HEK293 (cell line): ENCODE results near the gene CRTAP.
A peak's percentile ranks its signal among the peaks of the same experiment; 100 is the strongest.

Experiments
- CTCF ChIA-PET: fragments of 350-600 bp; formaldehyde crosslinking; extraction: SDS; loops from one replicate; lab custom pipeline; 2021; ENCODE audit warnings: antibody characterized with exemption; lab: Yijun Ruan, JAX
- POLR2A ChIA-PET: fragments of 300-600 bp; formaldehyde crosslinking; extraction: SDS; loops from one replicate; lab custom pipeline; 2020; ENCODE audit warnings: antibody characterized with exemption, inconsistent platforms; lab: Yijun Ruan, JAX
- H3K27ac ChIP-seq: fragments of 200-500 bp; sonication (Bioruptor generic); 2 replicates; pipeline ENCODE4 v1.5.1; 2014; ENCODE audit warnings: low read depth, low read length, control low read depth, inconsistent platforms; ENCODE audit errors: extremely low read depth
- H3K36me3 ChIP-seq, 2 experiments: fragments of 200-500 bp in 1 of 2; sonication (Bioruptor generic) in 1 of 2; 1 replicate in 1 of 2; 2 replicates in 1 of 2; pipeline ENCODE4 v1.5.1; 2014 to 2017; ENCODE audit warnings: inconsistent platforms in 2 of 2, low read length in 2 of 2; ENCODE audit not compliant: control insufficient read depth in 2 of 2, insufficient read depth in 1 of 2
- H3K4me1 ChIP-seq: fragments of 200-500 bp; sonication (Bioruptor generic); 2 replicates; pipeline ENCODE4 v1.5.1; 2014; ENCODE audit warnings: mild to moderate bottlenecking, low read length, inconsistent platforms; ENCODE audit not compliant: control insufficient read depth, insufficient read depth
- H3K4me3 ChIP-seq: 2 replicates; pipeline ENCODE4 v1.5.1; 2011; ENCODE audit warnings: low read depth, mild to moderate bottlenecking, control low read depth, low read length, moderate library complexity
- H3K9me3 ChIP-seq: fragments of 200-500 bp; sonication (Bioruptor generic); 2 replicates; pipeline ENCODE4 v1.5.1; 2014; ENCODE audit warnings: low read depth, low read length, inconsistent platforms; ENCODE audit not compliant: control insufficient read depth, insufficient read depth
- EGR2 ChIP-seq: fragments of 450-650 bp; formaldehyde crosslinking; IDR thresholded peaks from 2 replicates; pipeline ENCODE4 v1.5.1; 2016; ENCODE audit warnings: low read depth, missing biosample characterization, missing genetic modification characterization
- HOXD13 ChIP-seq: sonication (generic); formaldehyde crosslinking; IDR thresholded peaks from 2 replicates; pipeline ENCODE4 v1.8.0; 2022; ENCODE audit warnings: missing genetic modification reagents, borderline replicate concordance
- IKZF3 ChIP-seq: fragments of 450-650 bp; IDR thresholded peaks from 2 replicates; pipeline ENCODE4 v1.5.0; 2018; ENCODE audit warnings: missing biosample characterization, mild to moderate bottlenecking, missing genetic modification characterization, moderate library complexity
- KLF8 ChIP-seq: fragments of 450-650 bp; formaldehyde crosslinking; IDR thresholded peaks from 2 replicates; pipeline ENCODE4 v1.5.1; 2016; ENCODE audit warnings: missing biosample characterization, missing genetic modification characterization
- REPIN1 ChIP-seq: fragments of 450-650 bp; formaldehyde crosslinking; IDR thresholded peaks from 2 replicates; pipeline ENCODE4 v1.5.1; 2017; ENCODE audit warnings: missing biosample characterization, missing genetic modification characterization, low read depth
- SP3 ChIP-seq: fragments of 450-650 bp; formaldehyde crosslinking; IDR thresholded peaks from 2 replicates; pipeline ENCODE4 v1.5.1; 2016; ENCODE audit warnings: missing biosample characterization, missing genetic modification characterization
- ZBTB17 ChIP-seq: fragments of 450-650 bp; formaldehyde crosslinking; IDR thresholded peaks from 2 replicates; pipeline ENCODE4 v1.5.1; 2016; ENCODE audit warnings: missing biosample characterization, missing genetic modification characterization
- ZFP41 ChIP-seq: fragments of 450-650 bp; formaldehyde crosslinking; IDR thresholded peaks from 2 replicates; pipeline ENCODE4 v1.5.1; 2016; ENCODE audit warnings: missing biosample characterization, missing genetic modification characterization, borderline replicate concordance
- ZNF184 ChIP-seq: fragments of 450-650 bp; IDR thresholded peaks from 2 replicates; pipeline ENCODE4 v1.5.1; 2018; ENCODE audit warnings: missing biosample characterization, mild to moderate bottlenecking, missing genetic modification characterization
- ZNF202 ChIP-seq: fragments of 450-650 bp; formaldehyde crosslinking; IDR thresholded peaks from 2 replicates; pipeline ENCODE4 v1.5.1; 2016; ENCODE audit warnings: missing biosample characterization, missing genetic modification characterization, borderline replicate concordance
- ZNF214 ChIP-seq: fragments of 450-650 bp; formaldehyde crosslinking; IDR thresholded peaks from 2 replicates; pipeline ENCODE4 v1.5.1; 2017; ENCODE audit warnings: missing biosample characterization, mild to moderate bottlenecking, missing genetic modification characterization, borderline replicate concordance
- ZNF292 ChIP-seq: fragments of 450-650 bp; formaldehyde crosslinking; IDR thresholded peaks from 2 replicates; pipeline ENCODE4 v1.5.1; 2016; ENCODE audit warnings: low read depth, missing biosample characterization, missing genetic modification characterization, borderline replicate concordance
- ZNF302 ChIP-seq: fragments of 450-650 bp; formaldehyde crosslinking; IDR thresholded peaks from 2 replicates; pipeline ENCODE4 v1.5.1; 2016; ENCODE audit warnings: missing biosample characterization, missing genetic modification characterization, low read depth
- ZNF366 ChIP-seq: fragments of 450-650 bp; formaldehyde crosslinking; conservative IDR thresholded peaks from 2 replicates; pipeline ENCODE4 v1.5.1; 2016; ENCODE audit warnings: missing biosample characterization, missing genetic modification characterization
- ZNF404 ChIP-seq: fragments of 450-650 bp; formaldehyde crosslinking; IDR thresholded peaks from 2 replicates; pipeline ENCODE4 v1.5.1; 2017; ENCODE audit warnings: missing biosample characterization, missing genetic modification characterization
- ZNF433 ChIP-seq: fragments of 450-650 bp; formaldehyde crosslinking; IDR thresholded peaks from 2 replicates; pipeline ENCODE4 v1.5.1; 2016; ENCODE audit warnings: missing biosample characterization, missing genetic modification characterization, low read depth
- ZNF473 ChIP-seq: fragments of 450-650 bp; formaldehyde crosslinking; IDR thresholded peaks from 2 replicates; pipeline ENCODE4 v1.5.1; 2017; ENCODE audit warnings: missing biosample characterization, missing genetic modification characterization
- ZNF48 ChIP-seq: fragments of 450-650 bp; formaldehyde crosslinking; IDR thresholded peaks from 2 replicates; pipeline ENCODE4 v1.5.1; 2016; ENCODE audit warnings: missing biosample characterization, missing genetic modification characterization
- ZNF654 ChIP-seq: fragments of 450-650 bp; formaldehyde crosslinking; IDR thresholded peaks from 2 replicates; pipeline ENCODE4 v1.5.1; 2016; ENCODE audit warnings: low read depth, missing biosample characterization, missing genetic modification characterization
- TF ChIP-seq, protein P1 (sequence below): fragments of 450-650 bp; formaldehyde crosslinking; IDR thresholded peaks from 2 replicates; pipeline ENCODE4 v1.5.1; 2017; ENCODE audit warnings: missing biosample characterization, missing genetic modification characterization
- TF ChIP-seq, protein P2 (sequence below): fragments of 450-650 bp; formaldehyde crosslinking; IDR thresholded peaks from 2 replicates; pipeline ENCODE4 v1.5.1; 2016; ENCODE audit warnings: missing biosample characterization, missing genetic modification characterization
- TF ChIP-seq, protein P3 (sequence below): fragments of 450-650 bp; formaldehyde crosslinking; IDR thresholded peaks from 2 replicates; pipeline ENCODE4 v1.5.1; 2016; ENCODE audit warnings: missing biosample characterization, missing genetic modification characterization, low read depth
- TF ChIP-seq, protein P4 (sequence below): fragments of 450-650 bp; formaldehyde crosslinking; IDR thresholded peaks from 2 replicates; pipeline ENCODE4 v1.5.1; 2016; ENCODE audit warnings: missing biosample characterization, missing genetic modification characterization
- TF ChIP-seq, protein P5 (sequence below): fragments of 450-650 bp; formaldehyde crosslinking; IDR thresholded peaks from 2 replicates; pipeline ENCODE4 v1.5.1; 2016; ENCODE audit warnings: missing biosample characterization, missing genetic modification characterization

CRTAP gene

DNA sequence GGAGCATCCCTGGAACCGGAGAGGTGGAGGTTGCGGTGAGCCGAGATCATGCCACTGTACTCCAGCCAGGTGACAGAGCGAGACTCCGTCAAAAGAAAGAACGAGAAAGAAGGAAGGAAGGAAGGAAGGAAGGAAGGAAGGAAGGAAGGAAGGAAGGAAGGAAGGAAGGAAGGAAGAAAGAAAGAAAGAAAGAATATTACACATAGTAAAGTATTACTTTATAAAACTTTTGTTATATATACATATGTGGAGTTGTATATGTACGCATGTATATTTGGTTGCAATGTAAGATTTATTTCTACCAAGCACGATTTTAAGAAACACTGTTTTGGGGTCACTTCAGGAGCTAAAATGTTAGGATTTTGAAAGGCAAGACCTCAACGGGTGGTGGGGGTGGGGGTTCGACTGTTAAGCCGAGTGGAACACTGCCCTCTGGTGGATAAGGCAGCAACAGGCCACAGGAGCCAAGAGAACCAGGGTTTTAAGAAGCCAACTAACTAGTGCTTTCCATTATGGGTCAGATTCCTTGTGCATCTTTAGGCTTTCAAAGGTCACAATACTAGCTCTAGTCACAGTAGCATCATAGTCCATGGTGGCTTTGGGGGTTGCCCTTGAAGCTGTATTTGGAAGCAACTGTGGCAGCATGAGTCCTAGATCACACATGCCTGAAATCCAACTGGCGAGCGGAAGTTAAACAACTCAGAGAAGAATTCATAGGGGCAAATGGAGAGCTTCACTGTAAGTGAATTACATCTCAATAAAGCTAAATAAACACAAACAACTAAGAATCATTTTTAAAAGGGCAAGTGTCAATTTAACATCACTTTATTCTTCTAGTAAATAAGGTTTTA lies 39.4 kb upstream of the CRTAP start:
- CTCF ChIA-PET = interaction anchor here (0.6 to 3.1 kb wide), 32 partner anchors 8 to 798 kb away, joined by 3 to 60 read pairs (median 4); partner anchors contain the start of gene CCR4
- Histone ChIP-seq H3K27ac (no peak overlapping the region), H3K4me3 (no peak overlapping the region), H3K4me1 (peaks cover 5% of the 10 kb centered on the region; the same call in 1 of the 2 replicates), H3K36me3 (no peaks in the 10 kb centered on the region; a peak in 1 of 3 replicates), H3K9me3 (no peaks in the 10 kb centered on the region)
- POLR2A ChIA-PET = interaction anchor here (0.6 kb wide), 1 partner anchor 27 kb away, joined by 4 read pairs; no protein-coding TSS in a partner anchor
- no peak for TF ChIP-seq ZFP41 (tag by site-specific recombination)
- TF ChIP-seq ZBTB17 (tag by site-specific recombination) = no peak
- TF ChIP-seq, protein P1, sequence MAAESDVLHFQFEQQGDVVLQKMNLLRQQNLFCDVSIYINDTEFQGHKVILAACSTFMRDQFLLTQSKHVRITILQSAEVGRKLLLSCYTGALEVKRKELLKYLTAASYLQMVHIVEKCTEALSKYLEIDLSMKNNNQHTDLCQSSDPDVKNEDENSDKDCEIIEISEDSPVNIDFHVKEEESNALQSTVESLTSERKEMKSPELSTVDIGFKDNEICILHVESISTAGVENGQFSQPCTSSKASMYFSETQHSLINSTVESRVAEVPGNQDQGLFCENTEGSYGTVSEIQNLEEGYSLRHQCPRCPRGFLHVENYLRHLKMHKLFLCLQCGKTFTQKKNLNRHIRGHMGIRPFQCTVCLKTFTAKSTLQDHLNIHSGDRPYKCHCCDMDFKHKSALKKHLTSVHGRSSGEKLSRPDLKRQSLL (tag by site-specific recombination) = no peak
- TF ChIP-seq SP3 = no peak
- TF ChIP-seq ZNF404 = no peak
- TF ChIP-seq, protein P2, sequence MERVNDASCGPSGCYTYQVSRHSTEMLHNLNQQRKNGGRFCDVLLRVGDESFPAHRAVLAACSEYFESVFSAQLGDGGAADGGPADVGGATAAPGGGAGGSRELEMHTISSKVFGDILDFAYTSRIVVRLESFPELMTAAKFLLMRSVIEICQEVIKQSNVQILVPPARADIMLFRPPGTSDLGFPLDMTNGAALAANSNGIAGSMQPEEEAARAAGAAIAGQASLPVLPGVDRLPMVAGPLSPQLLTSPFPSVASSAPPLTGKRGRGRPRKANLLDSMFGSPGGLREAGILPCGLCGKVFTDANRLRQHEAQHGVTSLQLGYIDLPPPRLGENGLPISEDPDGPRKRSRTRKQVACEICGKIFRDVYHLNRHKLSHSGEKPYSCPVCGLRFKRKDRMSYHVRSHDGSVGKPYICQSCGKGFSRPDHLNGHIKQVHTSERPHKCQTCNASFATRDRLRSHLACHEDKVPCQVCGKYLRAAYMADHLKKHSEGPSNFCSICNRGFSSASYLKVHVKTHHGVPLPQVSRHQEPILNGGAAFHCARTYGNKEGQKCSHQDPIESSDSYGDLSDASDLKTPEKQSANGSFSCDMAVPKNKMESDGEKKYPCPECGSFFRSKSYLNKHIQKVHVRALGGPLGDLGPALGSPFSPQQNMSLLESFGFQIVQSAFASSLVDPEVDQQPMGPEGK (tag by site-specific recombination) = peak; percentile 35; the same call in 1 of the 2 replicates
- no peak for TF ChIP-seq HOXD13 (CRISPR knock-in tag)
- TF ChIP-seq EGR2 (tag by site-specific recombination) = no peak
- TF ChIP-seq ZNF366 (tag by site-specific recombination) = peak; percentile 68
- no peak for TF ChIP-seq ZNF184
- TF ChIP-seq, protein P3, sequence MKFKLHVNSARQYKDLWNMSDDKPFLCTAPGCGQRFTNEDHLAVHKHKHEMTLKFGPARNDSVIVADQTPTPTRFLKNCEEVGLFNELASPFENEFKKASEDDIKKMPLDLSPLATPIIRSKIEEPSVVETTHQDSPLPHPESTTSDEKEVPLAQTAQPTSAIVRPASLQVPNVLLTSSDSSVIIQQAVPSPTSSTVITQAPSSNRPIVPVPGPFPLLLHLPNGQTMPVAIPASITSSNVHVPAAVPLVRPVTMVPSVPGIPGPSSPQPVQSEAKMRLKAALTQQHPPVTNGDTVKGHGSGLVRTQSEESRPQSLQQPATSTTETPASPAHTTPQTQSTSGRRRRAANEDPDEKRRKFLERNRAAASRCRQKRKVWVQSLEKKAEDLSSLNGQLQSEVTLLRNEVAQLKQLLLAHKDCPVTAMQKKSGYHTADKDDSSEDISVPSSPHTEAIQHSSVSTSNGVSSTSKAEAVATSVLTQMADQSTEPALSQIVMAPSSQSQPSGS (tag by site-specific recombination) = no peak
- no peak for TF ChIP-seq ZNF292
- no peak for TF ChIP-seq ZNF473 (tag by site-specific recombination)
- TF ChIP-seq ZNF214 (tag by site-specific recombination) = no peak
- no peak for TF ChIP-seq IKZF3
- TF ChIP-seq REPIN1 (tag by site-specific recombination) = no peak
- TF ChIP-seq ZNF48 (tag by site-specific recombination) = no peak
- peak; percentile 61 for TF ChIP-seq ZNF654
- TF ChIP-seq, protein P4, sequence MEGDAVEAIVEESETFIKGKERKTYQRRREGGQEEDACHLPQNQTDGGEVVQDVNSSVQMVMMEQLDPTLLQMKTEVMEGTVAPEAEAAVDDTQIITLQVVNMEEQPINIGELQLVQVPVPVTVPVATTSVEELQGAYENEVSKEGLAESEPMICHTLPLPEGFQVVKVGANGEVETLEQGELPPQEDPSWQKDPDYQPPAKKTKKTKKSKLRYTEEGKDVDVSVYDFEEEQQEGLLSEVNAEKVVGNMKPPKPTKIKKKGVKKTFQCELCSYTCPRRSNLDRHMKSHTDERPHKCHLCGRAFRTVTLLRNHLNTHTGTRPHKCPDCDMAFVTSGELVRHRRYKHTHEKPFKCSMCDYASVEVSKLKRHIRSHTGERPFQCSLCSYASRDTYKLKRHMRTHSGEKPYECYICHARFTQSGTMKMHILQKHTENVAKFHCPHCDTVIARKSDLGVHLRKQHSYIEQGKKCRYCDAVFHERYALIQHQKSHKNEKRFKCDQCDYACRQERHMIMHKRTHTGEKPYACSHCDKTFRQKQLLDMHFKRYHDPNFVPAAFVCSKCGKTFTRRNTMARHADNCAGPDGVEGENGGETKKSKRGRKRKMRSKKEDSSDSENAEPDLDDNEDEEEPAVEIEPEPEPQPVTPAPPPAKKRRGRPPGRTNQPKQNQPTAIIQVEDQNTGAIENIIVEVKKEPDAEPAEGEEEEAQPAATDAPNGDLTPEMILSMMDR (tag by site-specific recombination) = peak; percentile 26; the same call in 1 of the 2 replicates
- TF ChIP-seq ZNF302 = no peak
- no peak for TF ChIP-seq ZNF433 (tag by site-specific recombination)
- TF ChIP-seq KLF8 = no peak
- TF ChIP-seq, protein P5, sequence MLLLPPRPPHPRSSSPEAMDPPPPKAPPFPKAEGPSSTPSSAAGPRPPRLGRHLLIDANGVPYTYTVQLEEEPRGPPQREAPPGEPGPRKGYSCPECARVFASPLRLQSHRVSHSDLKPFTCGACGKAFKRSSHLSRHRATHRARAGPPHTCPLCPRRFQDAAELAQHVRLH (tag by site-specific recombination) = no peak
- TF ChIP-seq ZNF202 = no peak
